MM.1S (cell line): ENCODE results near the gene TIE1.

Experiments
- CTCF ChIP-seq: fragments of 300-600 bp; sonication (generic); IDR thresholded peaks from 2 replicates; pipeline ENCODE4 v1.5.1; 2016; ENCODE audit warnings: antibody characterized with exemption, low read length, mixed read lengths
- EZH2 ChIP-seq: fragments of 300-600 bp; sonication (generic); optimal IDR thresholded peaks from 2 replicates; pipeline ENCODE3; 2017; ENCODE audit warnings: low read depth, mild to moderate bottlenecking, antibody characterized with exemption, low read length, mixed read lengths

- no peak for TF ChIP-seq CTCF
- TF ChIP-seq EZH2: no peak
Measured at GRCh38 chr1:43344267-43344850, 43.6 kb downstream of the TIE1 start.
